Spleen (tissue), 7 donors: ENCODE data around the gene SLC38A5.

Source experiments
- CTCF ChIP-seq, 11 experiments: fragments of 200-600 bp in 7 of 11; fragments of 450-650 bp in 4 of 11; sonication (generic) in 4 of 11; IDR thresholded peaks in 8 of 11; conservative IDR thresholded peaks in 3 of 11; 1 replicate in 7 of 11; 2 replicates in 4 of 11; pipeline versions ENCODE4 v1.4.0 to v1.8.0; 2016 to 2021; ENCODE audit warnings: antibody characterized with exemption in 11 of 11, inconsistent platforms in 4 of 11, mild to moderate bottlenecking in 1 of 11
- POLR2A ChIP-seq, 3 donors: fragments of 450-650 bp; IDR thresholded peaks; one replicate each; pipeline ENCODE4 v1.5.1; 2017; ENCODE audit warnings: antibody characterized with exemption in 3 of 3, mild to moderate bottlenecking in 1 of 3
- donor health status: DM: no; HTN: no; CAD: no; lungs with moderate emphysema.
- donor health status: DM: no; HTN: no; CAD: no.
- donor health status: DM: no; HTN: no; CAD: no.

GRCh38 chrX:48482526-48482925, 12.5 kb upstream of the SLC38A5 start:
- TF ChIP-seq CTCF (IDR thresholded peaks at IDR 0.05 in 8 of 11, conservative IDR thresholded peaks at IDR 0.05 in 3 of 11) (no peak), POLR2A (IDR thresholded peaks at IDR 0.05) (no peak)
